OCI-LY3 (cell line): Measurements from ENCODE around the gene RNF141.

Source experiments
- H2AFZ ChIP-seq: fragments of 200-600, 300-600 bp; shearing (Covaris generic); 2 replicates; pipeline ENCODE4 v1.6.0; 2014; ENCODE audit warnings: antibody characterized with exemption, low read depth, low read length
- H3K27ac ChIP-seq: fragments of 200-600, 300-600 bp; sonication (generic); 2 replicates; pipeline ENCODE4 v1.5.1; 2014; ENCODE audit warnings: mild to moderate bottlenecking, low read length, moderate library complexity, mixed read lengths
- H3K27me3 ChIP-seq: fragments of 200-600, 300-600 bp; sonication (generic); 2 replicates; pipeline ENCODE4 v1.6.1; 2014; ENCODE audit warnings: low read depth, low read length, mixed read lengths
- H3K36me3 ChIP-seq: fragments of 200-600, 300-600 bp; sonication (generic); replicated peaks from 2 replicates; pipeline ENCODE3; 2014; ENCODE audit warnings: low read depth, low read length, mixed read lengths
- H3K4me1 ChIP-seq: fragments of 300-600, 200-600 bp; sonication (generic); 2 replicates; pipeline ENCODE4 v1.6.1; 2014; ENCODE audit warnings: low read length, mixed read lengths
- H3K4me2 ChIP-seq: fragments of 200-600, 300-600 bp; sonication (generic); 2 replicates; pipeline ENCODE4 v1.6.1; 2014; ENCODE audit warnings: low read length, mixed read lengths
- H3K4me3 ChIP-seq: fragments of 300-600, 200-600 bp; sonication (generic); 2 replicates; pipeline ENCODE4 v1.5.1; 2014; ENCODE audit warnings: antibody characterized with exemption, mild to moderate bottlenecking, low read length, moderate library complexity
- H3K79me2 ChIP-seq: fragments of 300-600, 200-600 bp; shearing (Covaris generic); 2 replicates; pipeline ENCODE4 v1.6.1; 2014; ENCODE audit warnings: mild to moderate bottlenecking, low read length, mixed read lengths
- H3K9ac ChIP-seq: fragments of 300-600, 200-600 bp; shearing (Covaris generic); 2 replicates; pipeline ENCODE4 v1.6.0; 2014; ENCODE audit warnings: mild to moderate bottlenecking, low read length, moderate library complexity
- H3K9me3 ChIP-seq: fragments of 200-600, 300-600 bp; shearing (Covaris generic); 2 replicates; pipeline ENCODE4 v1.6.1; 2014; ENCODE audit warnings: low read length, mixed read lengths; ENCODE audit not compliant: insufficient read depth
- H4K20me1 ChIP-seq: fragments of 200-600, 300-600 bp; sonication (generic); 2 replicates; pipeline ENCODE4 v1.6.1; 2016; ENCODE audit warnings: low read length, mixed read lengths; ENCODE audit not compliant: insufficient read depth
- CTCF ChIP-seq: fragments of 200-600, 300-600 bp; sonication (generic); IDR thresholded peaks from 2 replicates; pipeline ENCODE4 v1.5.1; 2014; ENCODE audit warnings: antibody characterized with exemption, low read length, low read depth
- EZH2phosphoT487 ChIP-seq: fragments of 200-600 bp; shearing (Covaris generic); IDR thresholded peaks from 2 replicates; pipeline ENCODE4 v1.6.1; 2018; ENCODE audit warnings: antibody characterized with exemption, mixed run types, low read depth

Gene RNF141

DNA sequence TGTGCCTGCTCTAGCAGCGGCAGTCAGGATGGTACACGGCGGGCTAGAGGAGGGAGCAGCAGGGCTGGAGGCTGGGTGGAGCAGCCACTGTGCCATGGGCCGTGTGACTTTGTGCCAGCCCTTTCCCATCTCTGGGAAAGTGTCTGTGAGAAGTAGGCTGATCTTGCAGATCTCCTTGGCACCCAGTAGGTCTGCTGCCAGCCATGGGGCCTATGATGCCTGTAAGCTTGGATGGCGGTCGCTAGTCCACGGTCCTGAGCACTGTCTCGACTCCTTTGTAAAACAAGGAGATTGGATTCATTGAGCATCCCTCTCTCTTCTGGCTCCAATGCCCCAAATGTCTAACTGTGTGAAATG, 63.3 kb downstream of the RNF141 start:
- H3K9me3 ChIP-seq = no peaks in the 10 kb centered on the region
- H3K4me1 ChIP-seq = peaks cover 21% of the 10 kb centered on the region
- H3K36me3 ChIP-seq = peaks cover 70% of the 10 kb centered on the region
- H3K4me2 ChIP-seq = no peak overlapping the region
- H3K27me3 ChIP-seq = no peaks in the 10 kb centered on the region
- peaks cover 44% of the 10 kb centered on the region for H4K20me1 ChIP-seq
- H3K27ac ChIP-seq = no peak overlapping the region
- peaks cover 4% of the 10 kb centered on the region; the same call in 1 of the 2 replicates for H3K79me2 ChIP-seq
- H2AFZ ChIP-seq = no peak overlapping the region
- TF ChIP-seq EZH2phosphoT487 (no peak), CTCF (no peak)
- H3K4me3 ChIP-seq = no peak overlapping the region
- no peak overlapping the region for H3K9ac ChIP-seq

DNA sequence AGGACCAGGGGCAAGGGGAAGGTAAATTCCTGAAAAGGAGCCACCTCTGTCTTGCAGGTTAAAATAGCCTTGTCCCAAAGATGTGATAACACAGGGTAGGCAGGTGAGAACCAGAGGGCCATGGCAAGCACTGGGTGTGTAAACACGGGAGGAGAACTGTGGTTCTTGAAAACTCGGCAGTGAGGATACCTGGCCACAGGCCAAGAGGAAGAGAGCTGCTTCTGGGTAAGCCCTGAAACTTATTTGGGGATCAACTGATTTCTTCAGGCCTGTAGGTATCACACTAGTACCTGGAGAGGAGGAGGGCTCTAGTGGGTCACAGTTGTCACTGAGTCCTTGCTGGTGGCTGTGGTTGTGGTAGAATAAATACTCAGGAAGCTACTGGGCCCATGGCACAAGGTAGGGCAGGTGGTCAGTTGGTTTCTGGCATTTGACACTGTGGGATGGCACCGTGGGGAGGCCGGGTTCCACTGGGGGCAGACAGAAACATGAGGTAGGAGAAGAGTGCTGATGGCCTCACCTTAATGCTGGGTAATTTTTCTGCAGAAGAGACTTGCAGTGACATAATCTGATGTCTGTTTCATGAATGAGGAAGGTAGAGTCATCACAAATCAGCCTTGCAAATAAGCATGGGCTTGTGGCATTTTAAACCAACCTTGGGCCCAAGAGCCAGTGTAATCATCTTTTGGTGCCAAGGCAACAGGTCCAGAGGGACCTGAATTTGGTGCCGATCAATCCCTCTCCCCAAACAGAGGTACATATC, 63.9 kb downstream of the RNF141 start:
- peaks cover 44% of the 10 kb centered on the region for H4K20me1 ChIP-seq
- H3K4me2 ChIP-seq = peak overlapping the region; percentile 2
- no peaks in the 10 kb centered on the region for H3K27me3 ChIP-seq
- H2AFZ ChIP-seq = no peak overlapping the region
- no peaks in the 10 kb centered on the region for H3K9me3 ChIP-seq
- H3K4me1 ChIP-seq = peaks cover 21% of the 10 kb centered on the region
- H3K79me2 ChIP-seq = peaks cover 4% of the 10 kb centered on the region; the same call in 1 of the 2 replicates
- peaks cover 68% of the 10 kb centered on the region for H3K36me3 ChIP-seq
- H3K27ac ChIP-seq = no peak overlapping the region
- H3K9ac ChIP-seq = no peak overlapping the region
- no peak overlapping the region for H3K4me3 ChIP-seq
- TF ChIP-seq CTCF = no peak
- no peak for TF ChIP-seq EZH2phosphoT487

- Histone ChIP-seq H3K36me3 (peaks cover 61% of the 10 kb centered on the region), H3K9ac (no peak overlapping the region), H3K27me3 (no peaks in the 10 kb centered on the region), H4K20me1 (peaks cover 44% of the 10 kb centered on the region), H2AFZ (no peak overlapping the region), H3K4me2 (peak overlapping the region; percentile 2; the same call in 1 of the 2 replicates), H3K27ac (no peak overlapping the region), H3K4me3 (no peak overlapping the region), H3K79me2 (peaks cover 4% of the 10 kb centered on the region; the same call in 1 of the 2 replicates), H3K9me3 (no peaks in the 10 kb centered on the region), H3K4me1 (peaks cover 21% of the 10 kb centered on the region)
- no peak for TF ChIP-seq EZH2phosphoT487
- no peak for TF ChIP-seq CTCF
Observed at GRCh38 chr11:10476342-10476741, 64.6 kb downstream of the RNF141 start.

GRCh38 chr11:10474551-10474950, 66.4 kb downstream of the RNF141 start:
- no peaks in the 10 kb centered on the region for H3K27me3 ChIP-seq
- no peaks in the 10 kb centered on the region for H3K9me3 ChIP-seq
- no peak overlapping the region for H2AFZ ChIP-seq
- H3K4me3 ChIP-seq = no peak overlapping the region
- peaks cover 50% of the 10 kb centered on the region for H3K36me3 ChIP-seq
- H3K9ac ChIP-seq = no peak overlapping the region
- peaks cover 44% of the 10 kb centered on the region for H4K20me1 ChIP-seq
- H3K27ac ChIP-seq = no peak overlapping the region
- H3K4me1 ChIP-seq = peaks cover 21% of the 10 kb centered on the region
- H3K79me2 ChIP-seq = peaks cover 4% of the 10 kb centered on the region; the same call in 1 of the 2 replicates
- H3K4me2 ChIP-seq = no peak overlapping the region
- TF ChIP-seq EZH2phosphoT487 (no peak), CTCF (no peak)
